MCF 10A (cell line): ENCODE results near the gene DENND4B. TPM values are rescaled to one million over a fixed set of nuclear protein-coding genes. Genes with fewer than 3 reads are reported as not detected.

ENCODE experiments used
- BruUV-seq: library from RNA; stranded (reverse); fragments of 400-500 nt; replicated peaks from 2 replicates; lab custom pipeline; 2021; lab: Mats Ljungman, UMichigan
- CTCF ChIA-PET: fragments of 300-600 bp; sonication (Branson Sonifier 250); formaldehyde crosslinking; extraction: SDS; loops from one replicate; lab custom pipeline; 2021; ENCODE audit warnings: antibody characterized with exemption, inconsistent platforms; lab: Yijun Ruan, JAX
- POLR2A ChIA-PET: fragments of 300-600, 350-650 bp; sonication (Branson Sonifier 250); formaldehyde crosslinking; extraction: SDS; loops from one replicate; lab custom pipeline; 2020; ENCODE audit warnings: antibody characterized with exemption, inconsistent platforms; lab: Yijun Ruan, JAX
- DNase-seq: peaks from one replicate; pipeline ENCODE4 v3.0.0-alpha.2; 2018; ENCODE audit not compliant: unreplicated experiment
- H3K27ac Mint-ChIP-seq: one replicate; pipeline ENCODE4 v1.8.0; 2022; ENCODE audit warnings: mild to moderate bottlenecking, low read depth, mixed read lengths; ENCODE audit not compliant: unreplicated experiment
- H3K27me3 Mint-ChIP-seq: one replicate; pipeline ENCODE4 v1.8.0; 2022; ENCODE audit warnings: mixed read lengths; ENCODE audit not compliant: insufficient read depth, unreplicated experiment
- H3K36me3 Mint-ChIP-seq: one replicate; pipeline ENCODE4 v1.8.0; 2022; ENCODE audit warnings: mild to moderate bottlenecking, moderate library complexity, mixed read lengths; ENCODE audit not compliant: insufficient read depth, unreplicated experiment
- H3K4me1 Mint-ChIP-seq: one replicate; pipeline ENCODE4 v1.8.0; 2022; ENCODE audit warnings: mixed read lengths; ENCODE audit not compliant: insufficient read depth, unreplicated experiment
- H3K4me3 Mint-ChIP-seq: one replicate; pipeline ENCODE4 v1.8.0; 2022; ENCODE audit warnings: mild to moderate bottlenecking, moderate library complexity, mixed read lengths; ENCODE audit not compliant: unreplicated experiment
- H3K9me3 Mint-ChIP-seq: one replicate; pipeline ENCODE4 v1.8.0; 2022; ENCODE audit warnings: mixed read lengths; ENCODE audit not compliant: unreplicated experiment
- CTCF ChIP-seq: fragments of 200-600 bp; IDR thresholded peaks from one replicate; pipeline ENCODE4 v1.8.0; 2022; ENCODE audit warnings: antibody characterized with exemption, mild to moderate bottlenecking; ENCODE audit not compliant: unreplicated experiment
- intact Hi-C: fragments of 100-400 bp; cut with micrococcal nuclease; formaldehyde crosslinking; loops from 2 replicates; pipeline ENCODE4 v1.14.1; 2022
- total RNA-seq: library from RNA; stranded (reverse); gene quantifications from 2 replicates; pipeline ENCODE4 v1.2.3, GENCODE V29; 2022

The DENND4B gene
- total RNA-seq, 1 experiment from 2014 or later: 59.6 TPM

GRCh38 chr1:153957744-153958110 is 11.2 kb upstream of the DENND4B start:
- Mint-ChIP-seq H3K27me3 (no peaks in the 10 kb centered on the region), H3K4me1 (peaks cover 54% of the 10 kb centered on the region), H3K4me3 (peak overlapping the region; percentile 96), H3K9me3 (no peaks in the 10 kb centered on the region), H3K36me3 (peaks cover 60% of the 10 kb centered on the region), H3K27ac (peak overlapping the region; percentile 92)
- intact Hi-C loops: loop anchor here (2.0 kb wide), 1 partner anchor 29 kb away; the partner anchor contains the start of gene RAB13
- TF ChIP-seq CTCF: no peak
- no TSS peak for BruUV-seq
- peak; percentile 17 for DNase-seq
- CTCF ChIA-PET: interaction anchor here (0.6 to 5.6 kb wide), 5 partner anchors 8 to 1878 kb away, joined by 3 to 60 read pairs (median 4); partner anchors contain the start of gene DENND4B
- POLR2A ChIA-PET: interaction anchor here (0.8 to 16.7 kb wide), 16 partner anchors 4 to 345 kb away, joined by 3 to 647 read pairs (median 7); partner anchors contain the start of genes CHTOP, CREB3L4, CRTC2 and DENND4B

DNA sequence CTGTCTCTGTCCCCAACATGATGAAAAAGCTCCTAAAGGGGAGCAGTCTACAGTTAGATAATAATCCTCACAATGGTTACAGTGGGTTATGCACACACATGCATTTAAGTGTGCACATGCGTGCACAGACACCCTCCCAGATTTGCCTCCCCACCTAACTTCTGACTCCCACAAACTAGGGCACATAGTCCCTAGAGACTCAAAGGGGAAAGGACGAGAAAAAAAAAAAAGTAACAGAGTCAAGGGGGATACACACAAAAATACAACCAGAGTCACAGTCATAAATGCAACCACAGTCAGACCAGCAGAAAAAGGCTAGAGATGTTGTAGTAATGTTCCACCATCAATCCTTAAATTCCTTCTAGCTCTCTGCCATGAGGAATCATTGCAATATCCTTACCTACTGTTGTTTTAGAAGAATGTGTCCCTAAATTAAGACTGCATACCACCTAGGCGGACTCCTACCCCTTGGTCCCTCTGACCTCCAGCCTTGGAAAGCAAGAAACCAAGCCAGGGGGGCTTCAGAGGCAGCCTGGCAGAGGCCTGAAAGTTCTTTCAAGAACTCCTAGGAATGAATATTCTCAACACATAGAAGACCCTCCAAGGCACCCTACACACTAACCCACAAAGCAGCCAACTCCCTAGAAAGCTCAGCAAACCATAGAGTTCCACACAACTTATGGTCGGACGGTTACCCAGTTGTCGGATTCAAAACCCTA is 10.6 kb upstream of the DENND4B start:
- no peaks in the 10 kb centered on the region for H3K9me3 Mint-ChIP-seq
- peak overlapping the region; percentile 96 for H3K4me3 Mint-ChIP-seq
- intact Hi-C loops: no loop called here
- peak overlapping the region; percentile 92 for H3K27ac Mint-ChIP-seq
- BruUV-seq: no TSS peak
- peaks cover 59% of the 10 kb centered on the region for H3K36me3 Mint-ChIP-seq
- H3K4me1 Mint-ChIP-seq: peaks cover 52% of the 10 kb centered on the region
- CTCF ChIA-PET: interaction anchor here (0.5 to 5.6 kb wide), 9 partner anchors 9 to 301 kb away, joined by 3 to 60 read pairs (median 4); partner anchors contain the start of genes CREB3L4, DENND4B and RAB13
- POLR2A ChIA-PET: interaction anchor here (0.6 to 16.7 kb wide), 14 partner anchors 5 to 344 kb away, joined by 3 to 647 read pairs (median 6); partner anchors contain the start of genes CHTOP, CREB3L4, CRTC2 and DENND4B
- no peak for DNase-seq
- H3K27me3 Mint-ChIP-seq: no peaks in the 10 kb centered on the region
- no peak for TF ChIP-seq CTCF

- Mint-ChIP-seq H3K27me3 (no peaks in the 10 kb centered on the region), H3K36me3 (peaks cover 57% of the 10 kb centered on the region), H3K27ac (no peak overlapping the region), H3K4me3 (no peak overlapping the region), H3K4me1 (peaks cover 39% of the 10 kb centered on the region), H3K9me3 (no peaks in the 10 kb centered on the region)
- no peak for DNase-seq
- CTCF ChIA-PET: interaction anchor here (0.6 to 2.6 kb wide), 4 partner anchors 13 to 1692 kb away, joined by 3 to 14 read pairs (median 3); partner anchors contain the start of gene CREB3L4
- BruUV-seq: no TSS peak
- intact Hi-C loops: no loop called here
- no peak for TF ChIP-seq CTCF
- POLR2A ChIA-PET: interaction anchor here (1.1 to 16.7 kb wide), 3 partner anchors 3 to 22 kb away, joined by 3 to 430 read pairs (median 430); partner anchors contain the start of genes CREB3L4, CRTC2, DENND4B and JTB
Measured at GRCh38 chr1:153954826-153955225, 8.3 kb upstream of the DENND4B start.

GRCh38 chr1:153953859-153954365 is 7.4 kb upstream of the DENND4B start:
- Mint-ChIP-seq H3K36me3 (peaks cover 54% of the 10 kb centered on the region), H3K4me3 (no peak overlapping the region), H3K9me3 (no peaks in the 10 kb centered on the region), H3K4me1 (peaks cover 30% of the 10 kb centered on the region), H3K27ac (no peak overlapping the region), H3K27me3 (no peaks in the 10 kb centered on the region)
- no peak for TF ChIP-seq CTCF
- ChIA-PET CTCF (interaction anchor here (0.6 to 1.4 kb wide), 4 partner anchors 32 to 157 kb away, joined by 3 to 8 read pairs (median 4); partner anchors contain the start of gene RAB13), POLR2A (interaction anchor here (1.0 to 16.7 kb wide), 5 partner anchors 2 to 30 kb away, joined by 3 to 430 read pairs (median 6); partner anchors contain the start of genes CREB3L4, CRTC2, DENND4B and GATAD2B)
- BruUV-seq: no TSS peak
- DNase-seq: no peak
- intact Hi-C loops: no loop called here
